Measurements from ENCODE around the gene DAPK2. TPM values are rescaled to one million over a fixed set of nuclear protein-coding genes. Genes with fewer than 3 reads are reported as not detected.

The DAPK2 gene
- total RNA-seq, 2 donors from 2014 or later = 28.8 to 57.6 TPM

DNA sequence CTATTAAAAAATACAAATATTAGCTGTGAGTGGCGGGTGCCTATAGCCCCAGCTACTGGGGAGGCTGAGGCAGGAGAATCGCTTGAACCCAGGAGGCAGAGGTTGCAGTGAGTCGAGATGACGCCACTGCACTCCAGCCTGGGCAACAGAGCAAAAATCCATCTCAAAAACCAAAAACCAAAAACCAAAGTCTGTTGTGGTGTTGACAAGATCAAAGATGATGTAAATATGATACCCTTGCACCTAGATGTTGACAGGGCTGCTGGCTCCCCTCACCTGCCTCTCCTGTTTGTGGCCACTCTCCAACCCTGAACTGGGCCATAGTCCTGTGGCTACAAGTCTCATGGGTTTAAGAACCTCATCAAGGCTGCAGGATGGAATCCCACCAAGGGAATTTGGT lies 16.2 kb downstream of the DAPK2 start:
- TF ChIP-seq, protein P1, sequence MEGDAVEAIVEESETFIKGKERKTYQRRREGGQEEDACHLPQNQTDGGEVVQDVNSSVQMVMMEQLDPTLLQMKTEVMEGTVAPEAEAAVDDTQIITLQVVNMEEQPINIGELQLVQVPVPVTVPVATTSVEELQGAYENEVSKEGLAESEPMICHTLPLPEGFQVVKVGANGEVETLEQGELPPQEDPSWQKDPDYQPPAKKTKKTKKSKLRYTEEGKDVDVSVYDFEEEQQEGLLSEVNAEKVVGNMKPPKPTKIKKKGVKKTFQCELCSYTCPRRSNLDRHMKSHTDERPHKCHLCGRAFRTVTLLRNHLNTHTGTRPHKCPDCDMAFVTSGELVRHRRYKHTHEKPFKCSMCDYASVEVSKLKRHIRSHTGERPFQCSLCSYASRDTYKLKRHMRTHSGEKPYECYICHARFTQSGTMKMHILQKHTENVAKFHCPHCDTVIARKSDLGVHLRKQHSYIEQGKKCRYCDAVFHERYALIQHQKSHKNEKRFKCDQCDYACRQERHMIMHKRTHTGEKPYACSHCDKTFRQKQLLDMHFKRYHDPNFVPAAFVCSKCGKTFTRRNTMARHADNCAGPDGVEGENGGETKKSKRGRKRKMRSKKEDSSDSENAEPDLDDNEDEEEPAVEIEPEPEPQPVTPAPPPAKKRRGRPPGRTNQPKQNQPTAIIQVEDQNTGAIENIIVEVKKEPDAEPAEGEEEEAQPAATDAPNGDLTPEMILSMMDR (IDR thresholded peaks at IDR 0.05) = no peak
- no peak overlapping the region for H3K4me3 ChIP-seq
- no peaks in the 10 kb centered on the region for H3K27me3 ChIP-seq
- DNase-seq (ENCODE audit: low spot score) = no peak
- H3K36me3 ChIP-seq = no peaks in the 10 kb centered on the region
- H3K27ac ChIP-seq = peak overlapping the region in 1 of 2 donors; percentile 11
- H3K4me1 ChIP-seq = peaks cover 0 to 60% of the 10 kb centered on the region in 2 donors
- H3K9me3 ChIP-seq = no peaks in the 10 kb centered on the region

DNA sequence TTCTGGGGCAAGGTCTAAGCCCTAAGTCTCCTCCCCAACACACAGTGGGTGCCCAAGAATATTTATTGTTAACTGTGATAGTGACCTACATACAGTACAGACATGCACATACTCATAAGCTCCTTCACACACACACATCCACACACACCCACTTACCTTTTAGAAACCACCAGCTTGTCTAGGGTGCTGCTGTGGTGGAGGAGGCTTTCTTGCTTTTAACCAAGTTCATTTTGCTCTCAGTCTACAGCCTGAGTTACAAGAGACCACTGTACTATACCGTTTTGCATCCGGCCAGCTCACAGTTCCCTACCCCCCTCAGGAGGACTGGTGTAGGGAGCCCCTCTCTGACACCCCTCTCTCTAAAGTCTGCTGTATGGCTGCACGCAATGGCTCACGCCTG lies 16.7 kb downstream of the DAPK2 start:
- Histone ChIP-seq H3K9me3 (no peaks in the 10 kb centered on the region), H3K4me3 (no peak overlapping the region), H3K4me1 (peaks cover 0 to 60% of the 10 kb centered on the region in 2 donors), H3K36me3 (no peaks in the 10 kb centered on the region), H3K27me3 (no peaks in the 10 kb centered on the region), H3K27ac (peak overlapping the region; percentile 11 to 13)
- TF ChIP-seq, protein P1 (IDR thresholded peaks at IDR 0.05) = no peak
- DNase-seq (ENCODE audit: low spot score) = no peak

DNA sequence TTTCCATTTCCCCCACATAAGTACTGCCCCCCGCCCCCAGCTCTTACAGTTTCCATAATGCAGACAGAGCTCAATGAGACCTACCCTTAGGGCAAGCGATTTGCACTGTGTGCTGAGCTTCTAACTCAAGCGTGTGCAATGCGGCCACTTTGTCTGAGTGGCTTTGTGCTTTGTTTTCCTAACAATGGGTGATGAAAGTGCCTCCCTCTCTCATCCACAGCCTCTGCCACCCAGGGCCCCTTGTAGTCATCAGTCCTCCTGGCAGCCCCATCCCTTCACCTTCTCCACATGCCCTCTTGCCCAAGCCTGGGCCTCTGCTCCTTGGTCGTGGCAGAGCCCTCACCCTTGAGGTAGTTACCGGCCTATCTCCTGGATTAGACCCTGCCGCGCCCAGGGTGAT lies 17.2 kb downstream of the DAPK2 start:
- Histone ChIP-seq H3K27ac (peak overlapping the region in 1 of 2 donors; percentile 13), H3K27me3 (no peaks in the 10 kb centered on the region), H3K4me3 (no peak overlapping the region), H3K4me1 (peaks cover 0 to 65% of the 10 kb centered on the region in 2 donors), H3K9me3 (no peaks in the 10 kb centered on the region), H3K36me3 (no peaks in the 10 kb centered on the region)
- TF ChIP-seq, protein P1 (IDR thresholded peaks at IDR 0.05) = no peak
- no peak for DNase-seq (ENCODE audit: low spot score)

DNA sequence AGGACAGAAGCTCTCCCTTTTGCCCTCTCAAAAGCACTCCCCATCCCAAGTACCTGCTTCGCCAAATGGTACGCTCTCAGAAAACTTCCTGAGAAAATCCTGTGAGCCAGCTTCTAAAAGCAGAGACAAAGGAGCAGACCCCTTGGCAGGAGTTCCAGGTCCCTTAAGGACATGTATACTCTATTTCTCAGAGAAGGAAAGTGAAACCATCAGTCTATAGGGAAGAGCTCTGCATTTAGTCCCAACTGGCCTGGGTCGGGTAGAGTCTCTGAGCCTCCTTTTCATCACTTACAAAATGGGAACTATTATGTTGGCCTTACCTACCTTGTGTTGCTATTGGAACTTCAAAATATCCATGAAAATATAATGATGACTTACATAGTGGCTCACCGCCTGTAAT lies 19.7 kb downstream of the DAPK2 start:
- TF ChIP-seq, protein P1 (IDR thresholded peaks at IDR 0.05) = no peak
- Histone ChIP-seq H3K4me3 (no peak overlapping the region), H3K27me3 (no peaks in the 10 kb centered on the region), H3K27ac (no peak overlapping the region), H3K9me3 (no peaks in the 10 kb centered on the region), H3K4me1 (peaks cover 0 to 71% of the 10 kb centered on the region in 2 donors), H3K36me3 (no peaks in the 10 kb centered on the region)
- DNase-seq (ENCODE audit: low spot score) = no peak

DNA sequence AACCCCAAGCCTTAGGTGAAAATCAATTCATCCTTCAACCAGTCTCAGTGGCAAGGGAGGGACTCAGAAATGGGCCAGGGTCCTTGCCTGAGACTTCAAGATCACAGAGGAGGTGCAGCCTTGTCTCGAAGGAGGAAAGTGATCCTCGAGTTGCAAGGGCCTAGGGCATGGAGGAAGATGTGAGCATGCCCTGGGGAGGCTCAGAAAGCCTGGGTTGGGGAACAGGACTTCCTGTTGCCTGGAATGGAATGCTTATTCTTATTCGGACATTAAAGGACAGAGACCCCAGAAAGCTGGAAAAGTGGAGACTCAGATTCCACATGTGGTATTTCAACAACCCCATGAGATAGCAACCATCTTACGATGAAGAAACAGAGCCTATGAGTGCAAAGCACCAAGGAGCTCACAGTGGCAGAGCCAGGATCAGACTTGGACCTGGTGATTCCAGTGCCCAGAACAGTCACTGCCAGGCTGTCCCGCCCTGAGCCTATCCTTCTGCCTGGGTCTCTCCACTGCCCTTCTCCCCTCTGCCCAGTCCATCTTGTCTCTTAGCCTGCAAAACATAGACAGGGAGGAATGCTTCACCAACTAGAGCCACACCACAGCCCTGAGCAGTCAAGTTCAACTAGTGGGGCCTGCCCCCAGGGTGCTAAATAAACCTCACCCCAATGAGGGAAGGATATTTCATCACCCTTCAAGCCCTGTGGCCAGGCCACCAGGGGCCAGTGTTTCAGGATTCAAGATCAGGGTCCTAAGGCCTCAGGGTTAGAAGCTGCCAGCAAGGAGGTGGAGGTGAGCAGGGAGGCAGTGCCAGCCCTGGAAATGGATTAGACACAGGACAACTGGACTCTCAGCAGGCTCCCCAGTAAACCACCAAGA lies 21.9 kb downstream of the DAPK2 start:
- peak overlapping the region; percentile 41 to 48 for H3K27ac ChIP-seq

More for the DNA sequence above, 21.9 kb downstream of the DAPK2 start:
- H3K9me3 ChIP-seq = no peaks in the 10 kb centered on the region
- no peak for DNase-seq (ENCODE audit: low spot score)
- H3K36me3 ChIP-seq = no peaks in the 10 kb centered on the region
- H3K4me1 ChIP-seq = peaks cover 0 to 76% of the 10 kb centered on the region in 2 donors
- H3K4me3 ChIP-seq = no peak overlapping the region
- no peaks in the 10 kb centered on the region for H3K27me3 ChIP-seq
- TF ChIP-seq, protein P1 (IDR thresholded peaks at IDR 0.05) = peak in 1 of 2 donors; percentile 16

All from right atrium auricular region (tissue), 2 donors.